CD4-positive, alpha-beta T cell (primary cell): ENCODE results near the gene MYO7B. TPM values are rescaled to one million over a fixed set of nuclear protein-coding genes. Genes with fewer than 3 reads are reported as not detected.

ENCODE experiments used
- ATAC-seq: fragments of 200-7000 bp; cut with Tn5 transposase; one replicate; pipeline ENCODE4 v1.10.0; 2022; ENCODE audit warnings: mild to moderate bottlenecking; ENCODE audit not compliant: poor library complexity
- CTCF ChIA-PET: fragments of 350-600 bp; sonication (Branson Sonifier 250); formaldehyde crosslinking; loops from one replicate; lab custom pipeline; 2021; ENCODE audit warnings: antibody characterized with exemption, inconsistent platforms; lab: Charles Lee
- POLR2A ChIA-PET: fragments of 350-600 bp; sonication (Branson Sonifier 250); formaldehyde crosslinking; loops from one replicate; lab custom pipeline; 2021; ENCODE audit warnings: antibody characterized with exemption, inconsistent platforms; lab: Charles Lee
- DNase-seq, 14 experiments: peaks; one replicate each; pipeline ENCODE4 v3.0.0-alpha.2; 2013 to 2020; ENCODE audit warnings: mixed read lengths in 2 of 14
- H3K27ac ChIP-seq, 2 donors: one replicate each; pipeline versions ENCODE4 v1.5.1 to v1.7.0; 2013; ENCODE audit warnings: low read length in 2 of 2, low read depth in 1 of 2, mild to moderate bottlenecking in 1 of 2
- H3K27me3 ChIP-seq, 2 experiments: 1 replicate in 1 of 2; 2 replicates in 1 of 2; pipeline versions ENCODE4 v1.6.1 to v1.7.0; 2013; ENCODE audit warnings: low read length in 2 of 2, control low read depth in 1 of 2, mild to moderate bottlenecking in 1 of 2, moderate library complexity in 1 of 2; ENCODE audit not compliant: insufficient read depth in 2 of 2, control insufficient read depth in 1 of 2
- H3K36me3 ChIP-seq: one replicate; pipeline ENCODE4 v1.6.1; 2013; ENCODE audit warnings: low read length, control low read depth; ENCODE audit not compliant: insufficient read depth
- H3K4me1 ChIP-seq: one replicate; pipeline ENCODE4 v1.6.1; 2013; ENCODE audit warnings: low read length, control low read depth; ENCODE audit not compliant: insufficient read depth
- H3K4me3 ChIP-seq: one replicate; pipeline ENCODE4 v1.5.1; 2013; ENCODE audit warnings: mild to moderate bottlenecking, low read length, moderate library complexity
- H3K9me3 ChIP-seq, 2 experiments: 1 replicate in 1 of 2; 2 replicates in 1 of 2; pipeline versions ENCODE4 v1.6.1 to v1.7.0; 2013; ENCODE audit warnings: low read length in 2 of 2, mild to moderate bottlenecking in 2 of 2, control low read depth in 1 of 2, moderate library complexity in 1 of 2; ENCODE audit not compliant: control insufficient read depth in 1 of 2, insufficient read depth in 1 of 2
- H3K27ac Mint-ChIP-seq: one replicate; pipeline ENCODE4 v1.8.0; 2020; ENCODE audit warnings: mixed read lengths
- H3K27me3 Mint-ChIP-seq: one replicate; pipeline ENCODE4 v1.8.0; 2021; ENCODE audit warnings: mixed read lengths
- H3K36me3 Mint-ChIP-seq: one replicate; pipeline ENCODE4 v1.8.0; 2021; ENCODE audit warnings: low read depth, mixed read lengths
- H3K4me1 Mint-ChIP-seq: one replicate; pipeline ENCODE4 v1.8.0; 2021; ENCODE audit warnings: low read depth, mixed read lengths
- H3K4me3 Mint-ChIP-seq: one replicate; pipeline ENCODE4 v1.8.0; 2020; ENCODE audit warnings: mild to moderate bottlenecking, mixed read lengths
- H3K9me3 Mint-ChIP-seq: one replicate; pipeline ENCODE4 v1.8.0; 2020; ENCODE audit warnings: mixed read lengths
- CTCF ChIP-seq: fragments of 200-600 bp; IDR thresholded peaks from one replicate; pipeline ENCODE4 v1.8.0; 2022; ENCODE audit warnings: antibody characterized with exemption, mild to moderate bottlenecking
- intact Hi-C, 2 experiments: fragments of 100-400 bp; cut with DNase I in 1 of 2; cut with micrococcal nuclease in 1 of 2; formaldehyde crosslinking; loops; one replicate each; pipeline versions ENCODE4 v1.15.1 to v1.9.0; 2023 to 2025; cut with DNase I, micrococcal nuclease
- total RNA-seq, 174 experiments: library from RNA in 2 of 174; stranded (reverse) in 2 of 174; gene quantifications; one replicate each; pipeline ENCODE4 v1.2.3 and lab custom pipeline; 2021 to 2026

The MYO7B gene
- total RNA-seq, 2 experiments from 2014 or later: 0.05 to 0.14 TPM

DNA sequence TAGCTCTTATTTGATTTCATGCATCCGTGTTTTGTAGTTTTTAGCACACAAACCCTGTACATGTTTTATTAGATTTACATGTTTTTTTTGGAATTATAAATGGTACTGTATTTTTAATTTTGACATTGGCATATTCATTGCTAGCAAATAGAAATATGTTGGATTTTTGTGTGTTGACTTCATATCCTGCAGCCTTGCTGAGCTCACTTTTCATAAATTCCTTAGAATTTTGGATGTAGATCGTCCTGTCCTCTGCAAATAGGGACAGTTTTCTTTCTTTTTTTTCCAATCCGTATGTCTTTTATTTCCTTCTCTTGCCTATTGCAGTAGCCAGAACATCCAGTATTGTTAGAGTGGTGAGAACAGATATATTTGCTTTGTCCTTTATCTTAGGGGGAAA is 63.7 kb downstream of the MYO7B start:
- intact Hi-C loops: no loop called here
- Histone ChIP-seq H3K27me3 (no peaks in the 10 kb centered on the region), H3K27ac (no peak overlapping the region), H3K36me3 (no peaks in the 10 kb centered on the region), H3K9me3 (no peaks in the 10 kb centered on the region), H3K4me3 (no peak overlapping the region), H3K4me1 (no peaks in the 10 kb centered on the region)
- DNase-seq (no peak), ATAC-seq (no peak)
- H3K36me3 Mint-ChIP-seq: no peaks in the 10 kb centered on the region
- no peak for TF ChIP-seq CTCF
- peaks cover 8% of the 10 kb centered on the region for H3K4me1 Mint-ChIP-seq
- ChIA-PET POLR2A (no interaction called here), CTCF (interaction anchor here (0.9 to 4.1 kb wide), 2 partner anchors 8 to 51 kb away, joined by 4 to 10 read pairs; no protein-coding TSS in a partner anchor)
- H3K9me3 Mint-ChIP-seq: no peaks in the 10 kb centered on the region
- H3K27ac Mint-ChIP-seq: no peak overlapping the region
- H3K27me3 Mint-ChIP-seq: no peaks in the 10 kb centered on the region
- no peak overlapping the region for H3K4me3 Mint-ChIP-seq

GRCh38 chr2:127604986-127605385 is 69.5 kb downstream of the MYO7B start:
- no peak for DNase-seq

GRCh38 chr2:127605691-127606263 is 70.3 kb downstream of the MYO7B start:
- Histone ChIP-seq H3K4me3 (no peak overlapping the region), H3K27ac (no peak overlapping the region), H3K9me3 (peaks cover 0 to under 1% of the 10 kb centered on the region in 2 experiments), H3K27me3 (no peaks in the 10 kb centered on the region), H3K36me3 (no peaks in the 10 kb centered on the region), H3K4me1 (peaks cover 10% of the 10 kb centered on the region)
- ATAC-seq: no peak
- H3K4me1 Mint-ChIP-seq: peaks cover 6% of the 10 kb centered on the region
- intact Hi-C loops: no loop called here
- H3K36me3 Mint-ChIP-seq: no peaks in the 10 kb centered on the region
- CTCF ChIA-PET: interaction anchor here (2.0 kb wide), 1 partner anchor 15 kb away, joined by 4 read pairs; no protein-coding TSS in a partner anchor
- H3K4me3 Mint-ChIP-seq: no peak overlapping the region
- H3K27ac Mint-ChIP-seq: no peak overlapping the region
- DNase-seq: peak in 1 of 14 experiments; percentile 11
- H3K27me3 Mint-ChIP-seq: no peaks in the 10 kb centered on the region
- TF ChIP-seq CTCF: no peak
- no peaks in the 10 kb centered on the region for H3K9me3 Mint-ChIP-seq
- POLR2A ChIA-PET: no interaction called here

More at GRCh38 chr2:127604986-127605385, 69.5 kb downstream of the MYO7B start:
- ChIA-PET POLR2A (no interaction called here), CTCF (interaction anchor here (0.6 to 2.0 kb wide), 2 partner anchors 14 to 674 kb away, joined by 4 to 5 read pairs; no protein-coding TSS in a partner anchor)
- ATAC-seq: no peak
- Histone ChIP-seq H3K4me1 (peaks cover 10% of the 10 kb centered on the region), H3K27ac (no peak overlapping the region), H3K9me3 (no peaks in the 10 kb centered on the region), H3K4me3 (no peak overlapping the region), H3K27me3 (no peaks in the 10 kb centered on the region), H3K36me3 (no peaks in the 10 kb centered on the region)
- Mint-ChIP-seq H3K4me3 (no peak overlapping the region), H3K27ac (no peak overlapping the region), H3K36me3 (no peaks in the 10 kb centered on the region), H3K27me3 (no peaks in the 10 kb centered on the region), H3K9me3 (no peaks in the 10 kb centered on the region), H3K4me1 (peaks cover 6% of the 10 kb centered on the region)
- no peak for TF ChIP-seq CTCF
- intact Hi-C loops: no loop called here
